A673 (cell line): ENCODE results near the gene CCNK. TPM values are rescaled to one million over a fixed set of nuclear protein-coding genes. Genes with fewer than 3 reads are reported as not detected.

ENCODE experiments used
- BruUV-seq: library from RNA; stranded (reverse); fragments of 400-500 nt; replicated peaks from 2 replicates; lab custom pipeline; 2021; lab: Mats Ljungman, UMichigan
- CTCF ChIA-PET: fragments of 300-600 bp; sonication (Branson Sonifier 250); formaldehyde crosslinking; loops from one replicate; lab custom pipeline; 2022; ENCODE audit warnings: antibody characterized with exemption; lab: Charles Lee
- POLR2A ChIA-PET: fragments of 300-600 bp; sonication (Branson Sonifier 250); formaldehyde crosslinking; loops from one replicate; lab custom pipeline; 2022; ENCODE audit warnings: antibody characterized with exemption; ENCODE audit not compliant: low non-redundant PET; lab: Charles Lee
- DNase-seq: peaks from one replicate; pipeline ENCODE4 v3.0.0-alpha.2; 2015; ENCODE audit warnings: low spot score
- H3K27ac ChIP-seq: fragments of 200-600 bp; sonication (generic); 2 replicates; pipeline ENCODE4 v1.5.1; 2016; ENCODE audit warnings: mixed run types, low read depth, mild to moderate bottlenecking, mixed read lengths, antibody characterized with exemption, low read length; ENCODE audit not compliant: poor library complexity, severe bottlenecking
- H3K27me3 ChIP-seq: fragments of 200-600 bp; sonication (generic); replicated peaks from 2 replicates; pipeline ENCODE4 v1.6.1; 2017; ENCODE audit warnings: mixed run types, low read depth, mild to moderate bottlenecking, mixed read lengths, antibody characterized with exemption, low read length; ENCODE audit not compliant: insufficient read depth, poor library complexity
- H3K36me3 ChIP-seq: fragments of 200-600 bp; sonication (generic); 2 replicates; pipeline ENCODE4 v1.6.1; 2016; ENCODE audit warnings: mixed run types, mild to moderate bottlenecking, mixed read lengths, antibody characterized with exemption, low read length; ENCODE audit not compliant: insufficient read depth, poor library complexity, severe bottlenecking
- H3K4me1 ChIP-seq: fragments of 200-600 bp; sonication (generic); 2 replicates; pipeline ENCODE4 v1.6.1; 2017; ENCODE audit warnings: mixed run types, mild to moderate bottlenecking, mixed read lengths, antibody characterized with exemption, low read length; ENCODE audit not compliant: insufficient read depth, poor library complexity, severe bottlenecking
- H3K4me3 ChIP-seq: fragments of 200-600 bp; sonication (generic); 2 replicates; pipeline ENCODE4 v1.5.1; 2016; ENCODE audit warnings: low read depth, mixed run types, mild to moderate bottlenecking, mixed read lengths, low read length; ENCODE audit not compliant: poor library complexity, severe bottlenecking
- H3K9me3 ChIP-seq: fragments of 200-600 bp; sonication (generic); 2 replicates; pipeline ENCODE4 v1.6.1; 2016; ENCODE audit warnings: mixed run types, low read depth, mild to moderate bottlenecking, mixed read lengths, antibody characterized with exemption, low read length; ENCODE audit not compliant: poor library complexity, severe bottlenecking
- CTCF ChIP-seq: fragments of 300-800, 200-600 bp; sonication (generic); conservative IDR thresholded peaks from 2 replicates; pipeline ENCODE4 v1.5.1; 2017; ENCODE audit warnings: low read depth, mild to moderate bottlenecking, antibody characterized with exemption, low read length, moderate library complexity, mixed read lengths
- EZH2 ChIP-seq: fragments of 200-600 bp; sonication (generic); IDR thresholded peaks from 2 replicates; pipeline ENCODE4 v1.6.1; 2017; ENCODE audit warnings: borderline replicate concordance, low read depth, mild to moderate bottlenecking, mixed read lengths, antibody characterized with exemption, low read length; ENCODE audit not compliant: poor library complexity, severe bottlenecking
- intact Hi-C: fragments of 100-400 bp; cut with micrococcal nuclease; formaldehyde crosslinking; loops from one replicate; pipeline ENCODE4 v1.10.0; 2022; ENCODE audit not compliant: unreplicated experiment
- total RNA-seq: library from RNA; stranded (reverse); gene quantifications from 2 replicates; pipeline ENCODE4 v1.2.3, GENCODE V29; 2021

The CCNK gene
- total RNA-seq, 1 experiment from 2014 or later: 88.0 TPM

- Histone ChIP-seq H3K36me3 (no peaks in the 10 kb centered on the region), H3K27ac (no peak overlapping the region), H3K4me1 (peaks cover 8% of the 10 kb centered on the region), H3K4me3 (no peak overlapping the region), H3K27me3 (no peaks in the 10 kb centered on the region), H3K9me3 (no peaks in the 10 kb centered on the region)
- intact Hi-C loops: no loop called here
- ChIA-PET CTCF (no interaction called here), POLR2A (no interaction called here)
- TF ChIP-seq EZH2: no peak
- no peak for TF ChIP-seq CTCF
- no TSS peak for BruUV-seq
- DNase-seq: no peak
Observed at GRCh38 chr14:99540196-99541032, 59.2 kb downstream of the CCNK start.

GRCh38 chr14:99541211-99541610, 60.0 kb downstream of the CCNK start:
- BruUV-seq: no TSS peak

DNA sequence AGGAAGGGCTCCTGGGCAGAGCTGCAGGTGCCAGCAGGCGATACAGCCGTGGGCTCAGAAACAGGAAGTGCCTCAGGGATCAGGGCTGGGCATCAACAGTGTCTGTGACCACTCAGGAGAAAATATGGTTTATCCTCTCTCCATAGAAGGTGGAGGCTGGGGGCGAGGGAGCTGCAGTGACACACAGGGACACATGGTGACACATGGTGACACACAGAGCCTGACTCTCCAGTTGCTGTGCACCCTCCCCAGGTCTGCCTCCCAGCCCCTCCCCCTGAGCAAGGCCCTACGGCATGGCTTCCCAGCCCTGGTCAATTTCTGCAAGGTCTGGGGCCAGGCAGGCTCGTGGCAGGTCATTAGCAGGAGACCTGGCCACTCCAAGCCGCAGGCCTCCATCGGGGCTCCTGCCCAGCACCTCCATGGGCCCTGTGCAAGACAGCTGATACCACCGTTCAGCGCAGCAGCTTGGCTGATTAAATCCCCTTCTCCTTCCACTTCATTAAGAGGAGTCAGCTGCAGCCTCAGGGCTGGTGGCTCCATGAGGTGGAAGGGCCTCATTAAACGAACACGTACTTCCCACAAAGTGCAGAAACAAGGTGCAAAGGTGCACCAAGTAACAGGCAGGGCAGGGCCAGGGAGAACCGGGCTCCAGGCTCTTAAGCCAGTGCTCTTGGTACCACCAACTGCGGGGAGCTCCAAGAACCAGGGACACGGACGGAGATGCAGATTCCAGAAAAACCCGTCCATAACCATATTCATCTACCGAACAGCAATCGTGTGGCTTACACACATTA, 60.7 kb downstream of the CCNK start:
- DNase-seq: no peak
- Histone ChIP-seq H3K4me3 (no peak overlapping the region), H3K27me3 (no peaks in the 10 kb centered on the region), H3K9me3 (no peaks in the 10 kb centered on the region), H3K27ac (no peak overlapping the region), H3K4me1 (peaks cover 20% of the 10 kb centered on the region), H3K36me3 (no peaks in the 10 kb centered on the region)
- CTCF ChIA-PET: no interaction called here
- no peak for TF ChIP-seq EZH2
- TF ChIP-seq CTCF: no peak
- POLR2A ChIA-PET: no interaction called here
- no TSS peak for BruUV-seq
- intact Hi-C loops: no loop called here

More at GRCh38 chr14:99541211-99541610, 60.0 kb downstream of the CCNK start:
- H3K4me1 ChIP-seq: peaks cover 15% of the 10 kb centered on the region
- H3K4me3 ChIP-seq: no peak overlapping the region
- no peak for DNase-seq
- POLR2A ChIA-PET: no interaction called here
- H3K9me3 ChIP-seq: no peaks in the 10 kb centered on the region
- no peaks in the 10 kb centered on the region for H3K27me3 ChIP-seq
- H3K36me3 ChIP-seq: no peaks in the 10 kb centered on the region
- no peak for TF ChIP-seq CTCF
- TF ChIP-seq EZH2: no peak
- no peak overlapping the region for H3K27ac ChIP-seq
- intact Hi-C loops: no loop called here
- CTCF ChIA-PET: no interaction called here
